Neuronal stem cell (in vitro differentiated cells): ENCODE data around the gene SKA2.
"Not testable (repeated sequence)": the region's sequence is repeated elsewhere in the genome, so short reads cannot be mapped to it uniquely, and the experiment has no call there.

Source experiments
- DNase-seq: peaks from one replicate; pipeline ENCODE4 v3.0.0-alpha.2; 2013; ENCODE audit warnings: low spot score
- H2AFZ ChIP-seq: one replicate; pipeline ENCODE4 v1.6.1; 2013; ENCODE audit warnings: mild to moderate bottlenecking, low read length, inconsistent platforms
- H2AK5ac ChIP-seq: 2 replicates; pipeline ENCODE4 v1.6.1; 2013; ENCODE audit warnings: low read depth, mild to moderate bottlenecking, inconsistent platforms, low read length, moderate library complexity, mixed read lengths
- H2BK120ac ChIP-seq: 2 replicates; pipeline ENCODE4 v1.6.1; 2013; ENCODE audit warnings: low read depth, mild to moderate bottlenecking, inconsistent platforms, low read length, moderate library complexity, mixed read lengths
- H2BK12ac ChIP-seq: one replicate; pipeline ENCODE4 v1.6.1; 2013; ENCODE audit warnings: low read length, inconsistent platforms
- H2BK15ac ChIP-seq: 2 replicates; pipeline ENCODE4 v1.6.1; 2013; ENCODE audit warnings: mild to moderate bottlenecking, low read length, inconsistent platforms, mixed read lengths
- H2BK5ac ChIP-seq: one replicate; pipeline ENCODE4 v1.6.1; 2013; ENCODE audit warnings: inconsistent platforms, mild to moderate bottlenecking, low read length, moderate library complexity
- H3K14ac ChIP-seq: one replicate; pipeline ENCODE4 v1.6.1; 2013; ENCODE audit warnings: low read length, inconsistent platforms
- H3K18ac ChIP-seq: 2 replicates; pipeline ENCODE4 v1.6.1; 2013; ENCODE audit warnings: low read length, inconsistent platforms
- H3K23ac ChIP-seq: 2 replicates; pipeline ENCODE4 v1.6.1; 2013; ENCODE audit warnings: low read depth, mild to moderate bottlenecking, mixed read lengths, low read length, inconsistent platforms; ENCODE audit not compliant: poor library complexity
- H3K27ac ChIP-seq: replicated peaks from 3 replicates; pipeline ENCODE4 v1.5.1; 2013; ENCODE audit warnings: low read length, inconsistent platforms
- H3K27me3 ChIP-seq, 3 experiments: 2 replicates each; pipeline ENCODE4 v1.6.1; 2013; ENCODE audit warnings: low read length in 3 of 3, mild to moderate bottlenecking in 2 of 3, inconsistent platforms in 1 of 3, low read depth in 1 of 3, mixed read lengths in 1 of 3, moderate library complexity in 1 of 3; ENCODE audit not compliant: control insufficient read depth in 3 of 3, insufficient read depth in 3 of 3
- H3K36me3 ChIP-seq, 2 donors: replicated peaks in 1 of 2; 2 replicates each; pipeline ENCODE4 v1.6.1; 2013; ENCODE audit warnings: low read length in 2 of 2; ENCODE audit not compliant: control insufficient read depth in 2 of 2, insufficient read depth in 2 of 2
- H3K4ac ChIP-seq: 2 replicates; pipeline ENCODE4 v1.6.1; 2013; ENCODE audit warnings: inconsistent platforms, mild to moderate bottlenecking, low read length, moderate library complexity
- H3K4me1 ChIP-seq, 2 donors: 1 replicate in 1 of 2; 2 replicates in 1 of 2; pipeline ENCODE4 v1.6.1; 2013; ENCODE audit warnings: low read length in 2 of 2, low read depth in 1 of 2; ENCODE audit not compliant: control insufficient read depth in 2 of 2, insufficient read depth in 1 of 2
- H3K4me2 ChIP-seq: one replicate; pipeline ENCODE4 v1.6.1; 2013; ENCODE audit warnings: mild to moderate bottlenecking, low read length, inconsistent platforms; ENCODE audit not compliant: insufficient read depth, poor library complexity, severe bottlenecking
- H3K4me3 ChIP-seq, 2 donors: 2 replicates each; pipeline ENCODE4 v1.5.1; 2013; ENCODE audit warnings: low read length in 2 of 2, mild to moderate bottlenecking in 2 of 2, inconsistent platforms in 1 of 2, moderate library complexity in 1 of 2
- H3K79me1 ChIP-seq: one replicate; pipeline ENCODE4 v1.6.1; 2013; ENCODE audit warnings: low read depth, mild to moderate bottlenecking, inconsistent platforms, low read length, moderate library complexity
- H3K9ac ChIP-seq: one replicate; pipeline ENCODE4 v1.6.1; 2013; ENCODE audit warnings: mild to moderate bottlenecking, low read depth, low read length, inconsistent platforms; ENCODE audit not compliant: poor library complexity
- H3K9me3 ChIP-seq, 2 donors: replicated peaks in 1 of 2; 2 replicates each; pipeline versions ENCODE3 to v1.6.1; 2013; ENCODE audit warnings: low read length in 2 of 2, mild to moderate bottlenecking in 2 of 2, inconsistent platforms in 1 of 2, low read depth in 1 of 2, mixed read lengths in 1 of 2, moderate library complexity in 1 of 2; ENCODE audit not compliant: control insufficient read depth in 2 of 2, insufficient read depth in 1 of 2
- H4K8ac ChIP-seq: one replicate; pipeline ENCODE4 v1.6.1; 2013; ENCODE audit warnings: low read depth, mild to moderate bottlenecking, inconsistent platforms, low read length, moderate library complexity
- H4K91ac ChIP-seq: one replicate; pipeline ENCODE4 v1.6.1; 2013; ENCODE audit warnings: low read length, low read depth, mild to moderate bottlenecking, inconsistent platforms; ENCODE audit not compliant: poor library complexity
- WGBS, 2 donors: extraction: QIAGEN DNeasy Blood & Tissue Kit; methylation state at CpG; one replicate each; pipeline ENCODE4 v1.1.7; 2013; ENCODE audit warnings: missing lambda C conversion rate in 2 of 2, mixed read lengths in 1 of 2; ENCODE audit not compliant: insufficient read length in 2 of 2, insufficient replicate concordance in 1 of 2; ENCODE audit errors: extremely low coverage in 2 of 2; 5-methylcytosine and 5-hydroxymethylcytosine counted together

SKA2 gene

GRCh38 chr17:59180626-59181025 is 25.6 kb upstream of the SKA2 start:
- H3K9ac ChIP-seq = no peak overlapping the region
- no peak overlapping the region for H2BK12ac ChIP-seq
- H2BK15ac ChIP-seq = no peak overlapping the region
- H3K14ac ChIP-seq = no peak overlapping the region
- no peak overlapping the region for H3K23ac ChIP-seq
- no peaks in the 10 kb centered on the region for H3K4me1 ChIP-seq
- H2BK5ac ChIP-seq = no peak overlapping the region
- WGBS, 2 donors = no CpG with 5 or more reads among the region's 9 CpGs
- H3K18ac ChIP-seq = no peak overlapping the region
- no peak overlapping the region for H2BK120ac ChIP-seq
- no peak overlapping the region for H4K91ac ChIP-seq
- no peak overlapping the region for H3K4me3 ChIP-seq
- no peak overlapping the region for H4K8ac ChIP-seq
- no peaks in the 10 kb centered on the region for H3K27me3 ChIP-seq
- H3K9me3 ChIP-seq = no peaks in the 10 kb centered on the region
- H3K79me1 ChIP-seq = peaks cover 6% of the 10 kb centered on the region
- DNase-seq = no peak
- H2AK5ac ChIP-seq = no peak overlapping the region
- H2AFZ ChIP-seq = no peak overlapping the region
- no peak overlapping the region for H3K4me2 ChIP-seq
- H3K4ac ChIP-seq = no peak overlapping the region
- peaks cover 12 to 72% of the 10 kb centered on the region in 2 donors for H3K36me3 ChIP-seq
- H3K27ac ChIP-seq = no peak overlapping the region

GRCh38 chr17:59179601-59180000 is 24.6 kb upstream of the SKA2 start:
- H3K27me3 ChIP-seq, H3K14ac ChIP-seq, H2BK5ac ChIP-seq, H2AK5ac ChIP-seq, H3K9ac ChIP-seq, H2BK120ac ChIP-seq, H3K4me2 ChIP-seq, H2BK15ac ChIP-seq, DNase-seq, H3K4me1 ChIP-seq, H3K9me3 ChIP-seq, H3K23ac ChIP-seq, H3K27ac ChIP-seq, H3K79me1 ChIP-seq, H2AFZ ChIP-seq, H2BK12ac ChIP-seq, H3K4me3 ChIP-seq, H3K4ac ChIP-seq, H3K18ac ChIP-seq, H4K8ac ChIP-seq, H4K91ac ChIP-seq: not testable (repeated sequence)
- peaks cover 18 to 72% of the 10 kb centered on the region in 2 donors for H3K36me3 ChIP-seq
- no CpG with 5 or more reads among the region's 11 CpGs for WGBS, 2 donors

DNA sequence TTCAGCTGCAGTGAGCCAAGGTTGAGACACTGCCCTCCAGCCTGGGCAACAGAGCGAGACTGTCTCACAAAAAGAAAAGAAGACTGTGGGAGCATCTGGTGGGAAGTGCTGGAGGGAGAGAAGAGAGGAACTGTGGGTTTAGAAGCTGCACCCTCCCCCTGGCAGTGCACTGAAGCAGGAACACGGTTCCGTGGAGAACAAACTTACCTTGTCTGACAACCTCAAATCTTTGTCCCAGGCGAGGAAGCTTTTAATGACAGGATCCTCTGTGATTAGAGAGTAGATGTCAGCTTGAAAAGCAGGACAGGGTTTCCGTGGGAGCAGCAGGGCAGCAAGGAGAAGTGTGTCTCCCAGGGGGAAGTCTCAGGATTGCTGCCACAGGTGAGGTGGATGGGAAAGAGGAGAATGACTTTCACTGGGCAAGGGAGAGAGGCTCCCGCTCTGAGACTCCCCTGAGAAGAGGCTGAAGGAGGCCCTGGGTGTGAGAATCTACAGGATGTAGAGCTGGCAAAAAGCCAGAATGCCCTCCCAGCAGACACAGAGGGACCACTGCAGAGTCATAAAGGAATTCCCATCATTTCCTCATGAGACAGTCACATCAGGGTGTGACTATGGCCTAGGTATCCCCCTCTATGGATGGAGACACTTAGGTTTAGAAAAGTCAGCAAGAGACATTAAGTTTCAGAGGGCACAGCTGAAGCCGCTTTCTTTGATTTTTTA is 23.4 kb upstream of the SKA2 start:
- no CpG with 5 or more reads among the region's 7 CpGs for WGBS, 2 donors
- Histone ChIP-seq H3K36me3 (peaks cover 27 to 79% of the 10 kb centered on the region in 2 donors), H2AFZ (no peak overlapping the region)

GRCh38 chr17:59175076-59175475 is 20.1 kb upstream of the SKA2 start:
- Histone ChIP-seq H3K4me2 (no peak overlapping the region), H3K36me3 (peaks cover 34 to 83% of the 10 kb centered on the region in 2 donors), H2AFZ (no peak overlapping the region), H3K4ac (no peak overlapping the region), H3K27me3 (no peaks in the 10 kb centered on the region), H2AK5ac (no peak overlapping the region), H2BK5ac (no peak overlapping the region), H2BK12ac (no peak overlapping the region), H4K8ac (no peak overlapping the region), H3K27ac (no peak overlapping the region), H3K9me3 (peaks cover 0 to 11% of the 10 kb centered on the region in 2 donors), H3K4me3 (no peak overlapping the region), H3K14ac (peak overlapping the region; percentile 56), H2BK120ac (no peak overlapping the region), H3K79me1 (peaks cover 9% of the 10 kb centered on the region), H3K18ac (no peak overlapping the region), H3K23ac (no peak overlapping the region), H4K91ac (no peak overlapping the region), H3K9ac (peak overlapping the region; percentile 60), H3K4me1 (no peaks in the 10 kb centered on the region), H2BK15ac (no peak overlapping the region)
- no CpG with 5 or more reads among the region's 7 CpGs for WGBS, 2 donors
- DNase-seq = no peak

More for the DNA sequence above, 23.4 kb upstream of the SKA2 start:
- Histone ChIP-seq H3K4ac (no peak overlapping the region), H3K4me2 (no peak overlapping the region), H2BK15ac (no peak overlapping the region), H4K8ac (no peak overlapping the region), H3K9me3 (no peaks in the 10 kb centered on the region), H3K14ac (no peak overlapping the region), H4K91ac (no peak overlapping the region), H3K79me1 (peaks cover 10% of the 10 kb centered on the region), H3K27me3 (no peaks in the 10 kb centered on the region), H3K9ac (no peak overlapping the region), H2AK5ac (no peak overlapping the region), H2BK120ac (no peak overlapping the region), H3K4me3 (no peak overlapping the region), H3K4me1 (no peaks in the 10 kb centered on the region), H2BK12ac (no peak overlapping the region), H3K27ac (no peak overlapping the region), H3K18ac (no peak overlapping the region), H3K23ac (no peak overlapping the region), H2BK5ac (no peak overlapping the region)
- DNase-seq = no peak
